ENCODE results near the gene JAKMIP2.
A peak's percentile ranks its signal among the peaks of the same experiment; 100 is the strongest.

GRCh38 chr5:147628058-147628895 lies 154.3 kb downstream of the JAKMIP2 start:
- no peak for TF ChIP-seq EZH2 (IDR thresholded peaks at IDR 0.05; ENCODE audit: borderline replicate concordance)
- peak; percentile 80 for TF ChIP-seq CTCF (IDR thresholded peaks at IDR 0.05; ENCODE audit: poor library complexity)

All from hepatocyte (in vitro differentiated cells).